ENCODE results near the gene OR2L3. TPM values are rescaled to one million over a fixed set of nuclear protein-coding genes. Genes with fewer than 3 reads are reported as not detected.

The OR2L3 gene
- total RNA-seq, 1 experiment from 2014 or later, result not detected

Other genes with a start within 250 kb of the OR2L3 start
- gene OR14A16, start 222.7 kb upstream of the OR2L3 start, total RNA-seq (2014; rRNA removed; shearing (Covaris generic)), result not detected in 2 replicates
- not detected in 2 replicates for gene OR11L1, start 204.9 kb upstream of the OR2L3 start, total RNA-seq (2014; rRNA removed; shearing (Covaris generic))
- 2.2 and 2.9 TPM in 2 replicates for gene TRIM58, start 189.6 kb upstream of the OR2L3 start, total RNA-seq (2014; rRNA removed; shearing (Covaris generic))
- gene OR2W3, start 151.2 kb upstream of the OR2L3 start, total RNA-seq (2014; rRNA removed; shearing (Covaris generic)), result 0.24 TPM in 1 of 2 replicates, not detected in the other
- gene OR2T8, start 126.6 kb upstream of the OR2L3 start, total RNA-seq (2014; rRNA removed; shearing (Covaris generic)), result 0.29 TPM in 1 of 2 replicates, not detected in the other
- not detected in 2 replicates for gene OR2AJ1, start 121.9 kb upstream of the OR2L3 start, total RNA-seq (2014; rRNA removed; shearing (Covaris generic))
- gene OR2L8, start 98.0 kb upstream of the OR2L3 start, total RNA-seq (2014; rRNA removed; shearing (Covaris generic)), result not detected in 2 replicates
- gene OR2AK2, start 81.6 kb upstream of the OR2L3 start, total RNA-seq (2014; rRNA removed; shearing (Covaris generic)), result not detected in 2 replicates
- not detected in 2 replicates for gene OR2L5, start 33.2 kb upstream of the OR2L3 start, total RNA-seq (2014; rRNA removed; shearing (Covaris generic))
- not detected in 2 replicates for gene OR2L2, start 16.8 kb upstream of the OR2L3 start, total RNA-seq (2014; rRNA removed; shearing (Covaris generic))
- gene OR2L13, start 48.3 kb downstream of the OR2L3 start, total RNA-seq (2014; rRNA removed; shearing (Covaris generic)), result not detected in 2 replicates
- gene OR2M5, start 98.3 kb downstream of the OR2L3 start, total RNA-seq (2014; rRNA removed; shearing (Covaris generic)), result not detected in 2 replicates
- not detected in 2 replicates for gene OR2M2, start 128.0 kb downstream of the OR2L3 start, total RNA-seq (2014; rRNA removed; shearing (Covaris generic))
- gene OR2M3, start 150.4 kb downstream of the OR2L3 start, total RNA-seq (2014; rRNA removed; shearing (Covaris generic)), result not detected in 2 replicates
- gene OR2M4, start 184.6 kb downstream of the OR2L3 start, total RNA-seq (2014; rRNA removed; shearing (Covaris generic)), result 0.20 TPM in 1 of 2 replicates, not detected in the other
- gene OR2T33, start 231.1 kb downstream of the OR2L3 start, total RNA-seq (2014; rRNA removed; shearing (Covaris generic)), result not detected in 2 replicates